H1 (cell line): ENCODE results near the gene SLC22A6. TPM values are rescaled to one million over a fixed set of nuclear protein-coding genes. Genes with fewer than 3 reads are reported as not detected.

Experiments used
- CTCF ChIA-PET: fragments of 300-600 bp; sonication (Branson Sonifier 250); formaldehyde crosslinking; loops from one replicate; lab custom pipeline; 2021; ENCODE audit not compliant: partially characterized antibody; lab: Charles Lee
- POLR2A ChIA-PET: fragments of 300-600 bp; sonication (Branson Sonifier 250); formaldehyde crosslinking; loops from one replicate; lab custom pipeline; 2021; ENCODE audit warnings: inconsistent platforms; ENCODE audit not compliant: partially characterized antibody; lab: Charles Lee
- DNase-seq, 2 experiments: peaks; one replicate each; pipeline versions ENCODE4 v3.0.0 to v3.0.0-alpha.2; 2010 to 2022; ENCODE audit warnings: low spot score in 2 of 2, low read depth in 1 of 2, mixed read lengths in 1 of 2
- FAIRE-seq: peaks from 2 replicates; lab custom pipeline; 2011; peaks lifted over from hg19 to GRCh38; lab: Jason Lieb, UNC
- H2AFZ ChIP-seq: 2 replicates; pipeline ENCODE4 v1.8.1; 2012; ENCODE audit warnings: low read length, inconsistent platforms
- H2AK5ac ChIP-seq: 2 replicates; pipeline ENCODE4 v1.6.1; 2013; ENCODE audit warnings: low read depth, low read length
- H2BK120ac ChIP-seq: replicated peaks from 2 replicates; pipeline ENCODE3; 2013; ENCODE audit warnings: low read depth, low read length, inconsistent platforms
- H2BK12ac ChIP-seq: 2 replicates; pipeline ENCODE4 v1.6.1; 2013; ENCODE audit warnings: low read depth, low read length
- H2BK15ac ChIP-seq: 2 replicates; pipeline ENCODE4 v1.6.1; 2013; ENCODE audit warnings: low read length
- H2BK20ac ChIP-seq: 2 replicates; pipeline ENCODE4 v1.6.1; 2013; ENCODE audit warnings: low read length
- H2BK5ac ChIP-seq: 2 replicates; pipeline ENCODE4 v1.6.1; 2013; ENCODE audit warnings: low read depth, low read length
- H3K14ac ChIP-seq: 2 replicates; pipeline ENCODE4 v1.6.1; 2013; ENCODE audit warnings: inconsistent platforms; ENCODE audit not compliant: insufficient read length
- H3K18ac ChIP-seq: 2 replicates; pipeline ENCODE4 v1.6.1; 2013; ENCODE audit warnings: low read length; ENCODE audit errors: extremely low read depth
- H3K23ac ChIP-seq: 2 replicates; pipeline ENCODE4 v1.6.1; 2013; ENCODE audit warnings: inconsistent platforms; ENCODE audit not compliant: insufficient read length
- H3K23me2 ChIP-seq: 2 replicates; pipeline ENCODE4 v1.6.1; 2013; ENCODE audit warnings: low read depth, low read length
- H3K27ac ChIP-seq: 2 replicates; pipeline ENCODE4 v1.6.1; 2011; ENCODE audit warnings: low read depth, low read length, inconsistent platforms
- H3K27me3 ChIP-seq, 4 experiments: replicated peaks in 1 of 4; 1 replicate in 1 of 4; 2 replicates in 3 of 4; pipeline versions ENCODE4 v1.6.1 to v1.8.1; 2011 to 2013; ENCODE audit warnings: low read length in 3 of 4, mild to moderate bottlenecking in 3 of 4, inconsistent platforms in 2 of 4, mixed read lengths in 2 of 4, moderate library complexity in 1 of 4; ENCODE audit not compliant: control insufficient read depth in 3 of 4, insufficient read depth in 3 of 4; ENCODE audit errors: extremely low read depth in 1 of 4
- H3K36me3 ChIP-seq, 4 experiments: 2 replicates each; pipeline versions ENCODE4 v1.6.1 to v1.8.1; 2011 to 2013; ENCODE audit warnings: mild to moderate bottlenecking in 4 of 4, low read length in 3 of 4, moderate library complexity in 2 of 4, control low read depth in 1 of 4, inconsistent platforms in 1 of 4; ENCODE audit not compliant: insufficient read depth in 4 of 4, control insufficient read depth in 2 of 4
- H3K4ac ChIP-seq: replicated peaks from 2 replicates; pipeline ENCODE3; 2013; ENCODE audit warnings: low read length, low read depth, mixed read lengths, inconsistent platforms; ENCODE audit not compliant: insufficient read length
- H3K4me1 ChIP-seq, 4 experiments: replicated peaks in 1 of 4; 1 replicate in 1 of 4; 2 replicates in 3 of 4; pipeline versions ENCODE4 v1.6.1 to v1.8.1; 2011 to 2013; ENCODE audit warnings: low read length in 3 of 4, inconsistent platforms in 2 of 4, mixed read lengths in 1 of 4; ENCODE audit not compliant: insufficient read depth in 4 of 4, control insufficient read depth in 3 of 4
- H3K4me2 ChIP-seq, 2 experiments: 2 replicates each; pipeline versions ENCODE4 v1.6.1 to v1.8.1; 2011 to 2013; ENCODE audit warnings: low read depth in 2 of 2, low read length in 2 of 2, control low read depth in 1 of 2, inconsistent platforms in 1 of 2, mild to moderate bottlenecking in 1 of 2; ENCODE audit not compliant: insufficient read depth in 1 of 2
- H3K4me3 ChIP-seq, 4 experiments: fragments of 200-600, 300-600 bp in 1 of 4; sonication (generic), shearing (Covaris generic), sonication (Bioruptor Twin) in 1 of 4; 2 replicates each; pipeline versions ENCODE4 v1.5.1 to v1.8.1; 2011 to 2016; ENCODE audit warnings: low read length in 4 of 4, low read depth in 3 of 4, control low read depth in 2 of 4, inconsistent platforms in 2 of 4, mild to moderate bottlenecking in 2 of 4, mixed read lengths in 1 of 4, moderate library complexity in 1 of 4; ENCODE audit not compliant: insufficient read depth in 2 of 4; ENCODE audit errors: extremely low read depth in 1 of 4
- H3K56ac ChIP-seq: replicated peaks from 2 replicates; pipeline ENCODE3; 2013; ENCODE audit warnings: low read depth, mild to moderate bottlenecking, mixed read lengths, low read length, inconsistent platforms; ENCODE audit not compliant: insufficient read length
- H3K79me1 ChIP-seq: 2 replicates; pipeline ENCODE4 v1.6.1; 2013; ENCODE audit warnings: low read depth, low read length, control low read depth
- H3K79me2 ChIP-seq, 2 experiments: 2 replicates each; pipeline versions ENCODE4 v1.6.1 to v1.8.1; 2012 to 2013; ENCODE audit warnings: low read length in 2 of 2, mild to moderate bottlenecking in 2 of 2, inconsistent platforms in 1 of 2; ENCODE audit not compliant: insufficient read depth in 2 of 2, control insufficient read depth in 1 of 2
- H3K9ac ChIP-seq, 4 experiments: replicated peaks in 1 of 4; 1 replicate in 1 of 4; 2 replicates in 3 of 4; pipeline versions ENCODE4 v1.6.1 to v1.8.1; 2011 to 2013; ENCODE audit warnings: low read depth in 3 of 4, low read length in 3 of 4, control low read depth in 2 of 4, mild to moderate bottlenecking in 2 of 4, moderate library complexity in 2 of 4, inconsistent platforms in 1 of 4; ENCODE audit errors: extremely low read depth in 1 of 4
- H3K9me3 ChIP-seq, 2 experiments: 2 replicates each; pipeline versions ENCODE4 v1.6.1 to v1.8.1; 2012 to 2013; ENCODE audit warnings: mild to moderate bottlenecking in 2 of 2, moderate library complexity in 2 of 2, control low read depth in 1 of 2, inconsistent platforms in 1 of 2, low read depth in 1 of 2, low read length in 1 of 2, mixed read lengths in 1 of 2; ENCODE audit not compliant: insufficient read depth in 2 of 2
- H4K20me1 ChIP-seq, 2 experiments: replicated peaks in 1 of 2; 2 replicates each; pipeline versions ENCODE3 to v1.8.1; 2011 to 2013; ENCODE audit warnings: inconsistent platforms in 2 of 2, low read length in 2 of 2, mild to moderate bottlenecking in 1 of 2; ENCODE audit not compliant: insufficient read depth in 2 of 2, control insufficient read depth in 1 of 2
- H4K5ac ChIP-seq: 2 replicates; pipeline ENCODE4 v1.6.1; 2013; ENCODE audit warnings: low read length, low read depth, mixed read lengths, inconsistent platforms; ENCODE audit not compliant: insufficient read length
- H4K8ac ChIP-seq: 2 replicates; pipeline ENCODE4 v1.8.0; 2013; ENCODE audit warnings: mild to moderate bottlenecking, moderate library complexity, low read length, inconsistent platforms; ENCODE audit not compliant: insufficient read depth; ENCODE audit errors: extremely low read depth
- H4K91ac ChIP-seq: replicated peaks from 2 replicates; pipeline ENCODE3; 2013; ENCODE audit warnings: low read length, mixed read lengths, inconsistent platforms; ENCODE audit not compliant: insufficient read length
- ASH2L ChIP-seq: fragments of 200-600, 300-600 bp; sonication (generic); IDR thresholded peaks from one replicate; pipeline ENCODE4 v1.7.1; 2017; ENCODE audit warnings: low read length
- CTCF ChIP-seq, 3 experiments: IDR thresholded peaks; 1 replicate in 2 of 3; 2 replicates in 1 of 3; pipeline versions ENCODE4 v1.5.1 to v1.6.1; 2011; ENCODE audit warnings: low read length in 3 of 3, mild to moderate bottlenecking in 3 of 3, inconsistent platforms in 2 of 3, low read depth in 1 of 3, moderate library complexity in 1 of 3; ENCODE audit not compliant: insufficient read depth in 1 of 3; ENCODE audit errors: control extremely low read depth in 1 of 3
- POU5F1 ChIP-seq: IDR thresholded peaks from 2 replicates; pipeline ENCODE4 v1.6.1; 2011; ENCODE audit warnings: low read depth, mild to moderate bottlenecking, low read length, moderate library complexity
- RFX5 ChIP-seq: IDR thresholded peaks from 2 replicates; pipeline ENCODE4 v1.6.1; 2011; ENCODE audit warnings: low read depth, low read length, improper control_type of control experiment, borderline replicate concordance
- WGBS, 2 experiments: shearing (Covaris generic) in 1 of 2; methylation state at CpG; one replicate each; pipeline versions ENCODE4 v1.1.6 to v1.1.7; 2013 to 2015; ENCODE audit warnings: low lambda C conversion rate in 2 of 2, mixed read lengths in 2 of 2, inconsistent platforms in 1 of 2, low coverage in 1 of 2, missing lambda C conversion rate in 1 of 2; ENCODE audit not compliant: insufficient replicate concordance in 2 of 2, insufficient coverage in 1 of 2, insufficient read length in 1 of 2; ENCODE audit errors: extremely low coverage in 1 of 2, missing lambda C conversion rate in 1 of 2; 5-methylcytosine and 5-hydroxymethylcytosine counted together
- polyA plus RNA-seq, 7 experiments: library from polyadenylated mRNA; depleted of rRNA in 3 of 7; stranded (reverse) in 5 of 7; unstranded in 2 of 7; fragments of >200 nt in 5 of 7; fragments of 200-250 nt in 2 of 7; gene quantifications; 1 replicate in 5 of 7; 2 replicates in 1 of 7; 4 replicates in 1 of 7; pipeline versions ENCODE4 v1.2.1 to v1.2.3, GENCODE V29; 2011 to 2013; ENCODE audit warnings: missing spikeins in 2 of 7, mixed read lengths in 2 of 7
- total RNA-seq: library from RNA; stranded (reverse); fragmentation: NEBNext Ultra II Directional; extraction: Animal tissue kit (Norgen Biotek cat#: 25700); gene quantifications from 2 replicates; pipeline ENCODE4 v1.2.1, GENCODE V29; 2021

The SLC22A6 gene
- total and polyA plus RNA-seq, 2 of the 8 experiments (the other 6 are each of a cell fraction or from before 2014, with no cell fraction given), result not detected

DNA sequence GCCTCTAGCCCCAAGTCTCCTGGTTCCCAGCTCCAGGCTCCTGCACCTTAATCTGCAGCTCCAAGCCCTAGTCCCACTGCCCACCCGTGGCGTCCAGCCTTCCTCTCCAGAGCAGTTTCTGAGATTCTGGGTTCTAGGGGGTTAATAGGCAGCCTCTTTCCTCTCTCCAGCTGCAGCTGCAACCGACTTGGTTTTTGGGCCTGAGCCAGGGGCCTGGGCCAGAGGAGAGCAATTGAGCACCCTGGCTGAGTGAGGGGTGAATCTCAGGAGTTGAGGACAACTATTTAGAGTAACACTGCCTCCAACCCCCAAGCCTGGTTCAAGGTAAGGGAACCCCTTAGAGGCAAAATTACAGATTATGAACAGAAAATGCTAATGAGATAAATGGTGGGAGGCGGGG is 54.6 kb downstream of the SLC22A6 start:
- no peak overlapping the region for H2BK20ac ChIP-seq
- H3K79me1 ChIP-seq, result no peaks in the 10 kb centered on the region
- no peak overlapping the region for H3K9ac ChIP-seq
- no peak overlapping the region for H2BK5ac ChIP-seq
- H3K79me2 ChIP-seq, result no peaks in the 10 kb centered on the region
- no peak overlapping the region for H3K14ac ChIP-seq
- H3K27ac ChIP-seq, result no peak overlapping the region
- DNase-seq, result no peak
- H3K27me3 ChIP-seq, result peaks cover 15 to 41% (median 35%) of the 10 kb centered on the region in 4 experiments
- no peak overlapping the region for H3K18ac ChIP-seq
- no peak overlapping the region for H3K56ac ChIP-seq
- no peak overlapping the region for H4K8ac ChIP-seq
- H2BK12ac ChIP-seq, result no peak overlapping the region
- ChIA-PET POLR2A (interaction anchor here (1.2 to 2.9 kb wide), 3 partner anchors 21 to 78 kb away, joined by 3 to 9 read pairs (median 5); no protein-coding TSS in a partner anchor), CTCF (interaction anchor here (1.8 to 16.5 kb wide), 5 partner anchors 24 to 91 kb away, joined by 5 to 232 read pairs (median 16); partner anchors contain the start of gene SLC22A8)
- FAIRE-seq, result no peak
- H4K5ac ChIP-seq, result no peak overlapping the region
- peaks cover 0 to 2% of the 10 kb centered on the region in 2 experiments for H4K20me1 ChIP-seq
- no peak overlapping the region for H3K23ac ChIP-seq
- 47% methylated on average over 3 of the region's 4 CpGs; no CpG with 5 or more reads in 1 of the 2 experiments for WGBS, 2 experiments
- no peak overlapping the region for H2AK5ac ChIP-seq
- H2BK120ac ChIP-seq, result no peak overlapping the region
- H3K4me2 ChIP-seq, result no peak overlapping the region
- no peaks in the 10 kb centered on the region for H3K9me3 ChIP-seq
- H3K4me3 ChIP-seq, result no peak overlapping the region
- no peaks in the 10 kb centered on the region for H3K36me3 ChIP-seq
- H3K4ac ChIP-seq, result no peak overlapping the region
- no peak for TF ChIP-seq RFX5
- no peak for TF ChIP-seq CTCF (IDR thresholded peaks at IDR 0.05; ENCODE audit: control extremely low read depth in 1 of 3, insufficient read depth in 1 of 3, low read depth in 1 of 3, low read length in 3 of 3)
- no peak for TF ChIP-seq POU5F1
- no peak for TF ChIP-seq ASH2L
- peaks cover 19% of the 10 kb centered on the region for H3K23me2 ChIP-seq
- no peak overlapping the region for H2AFZ ChIP-seq
- no peak overlapping the region for H4K91ac ChIP-seq
- H2BK15ac ChIP-seq, result no peak overlapping the region
- H3K4me1 ChIP-seq, result peaks cover 6 to 22% (median 12%) of the 10 kb centered on the region in 4 experiments; a peak in 6 of 7 replicates
